Spinal cord (tissue), 10 donors: ENCODE results near the gene DENND6B. TPM values are rescaled to one million over a fixed set of nuclear protein-coding genes. Genes with fewer than 3 reads are reported as not detected.
A peak's percentile ranks its signal among the peaks of the same experiment; 100 is the strongest.
"Not testable (repeated sequence)": the region's sequence is repeated elsewhere in the genome, so short reads cannot be mapped to it uniquely, and the experiment has no call there.

Source experiments
- DNase-seq, 6 donors: peaks; one replicate each; pipeline versions ENCODE4 v3.0.0 to v3.0.0-alpha.2; 2013 to 2015; ENCODE audit warnings: low spot score in 6 of 6, low read depth in 4 of 6
- H3K27ac ChIP-seq: one replicate; pipeline ENCODE4 v1.5.1; 2013; ENCODE audit warnings: low read depth, low read length, control low read depth
- H3K27me3 ChIP-seq: one replicate; pipeline ENCODE4 v1.6.1; 2013; ENCODE audit warnings: low read length; ENCODE audit not compliant: control insufficient read depth, insufficient read depth
- H3K36me3 ChIP-seq: one replicate; pipeline ENCODE4 v1.6.1; 2013; ENCODE audit warnings: low read length; ENCODE audit not compliant: control insufficient read depth, insufficient read depth
- H3K4me1 ChIP-seq: one replicate; pipeline ENCODE4 v1.6.1; 2013; ENCODE audit warnings: low read length; ENCODE audit not compliant: control insufficient read depth, insufficient read depth
- H3K4me3 ChIP-seq: one replicate; pipeline ENCODE4 v1.5.1; 2013; ENCODE audit warnings: low read depth, low read length, control low read depth
- H3K9me3 ChIP-seq: one replicate; pipeline ENCODE4 v1.6.1; 2013; ENCODE audit warnings: low read length; ENCODE audit not compliant: control insufficient read depth, insufficient read depth
- WGBS: methylation state at CpG from one replicate; pipeline ENCODE4 v1.1.5; 2013; ENCODE audit warnings: missing lambda C conversion rate; ENCODE audit not compliant: insufficient coverage; 5-methylcytosine and 5-hydroxymethylcytosine counted together
- polyA plus RNA-seq, 2 donors: library from polyadenylated mRNA; unstranded; fragments of 120-200 nt; gene quantifications; one replicate each; pipeline ENCODE4 v1.2.1, GENCODE V29; 2013; ENCODE audit not compliant: insufficient read length in 2 of 2
- total RNA-seq, 2 donors: library from RNA; depleted of rRNA in 1 of 2; stranded (reverse); fragments of 120-200 nt in 1 of 2; fragments of >200 nt in 1 of 2; gene quantifications; one replicate each; pipeline versions ENCODE4 v1.2.3 to v1.2.4, GENCODE V29; 2013 to 2014
- donor health status: healthy.

The DENND6B gene
- total and polyA plus RNA-seq, 4 donors: 9.1 to 45.7 (median 27.0) TPM

GRCh38 chr22:50274771-50275170 is 52.0 kb downstream of the DENND6B start:
- no peaks in the 10 kb centered on the region for H3K9me3 ChIP-seq
- H3K4me3 ChIP-seq: no peak overlapping the region
- H3K36me3 ChIP-seq: peaks cover 58% of the 10 kb centered on the region
- peaks cover 42% of the 10 kb centered on the region for H3K4me1 ChIP-seq
- H3K27me3 ChIP-seq: no peaks in the 10 kb centered on the region
- no peak overlapping the region for H3K27ac ChIP-seq
- 57% methylated on average over 6 of the region's 7 CpGs for WGBS
- DNase-seq: no peak

DNA sequence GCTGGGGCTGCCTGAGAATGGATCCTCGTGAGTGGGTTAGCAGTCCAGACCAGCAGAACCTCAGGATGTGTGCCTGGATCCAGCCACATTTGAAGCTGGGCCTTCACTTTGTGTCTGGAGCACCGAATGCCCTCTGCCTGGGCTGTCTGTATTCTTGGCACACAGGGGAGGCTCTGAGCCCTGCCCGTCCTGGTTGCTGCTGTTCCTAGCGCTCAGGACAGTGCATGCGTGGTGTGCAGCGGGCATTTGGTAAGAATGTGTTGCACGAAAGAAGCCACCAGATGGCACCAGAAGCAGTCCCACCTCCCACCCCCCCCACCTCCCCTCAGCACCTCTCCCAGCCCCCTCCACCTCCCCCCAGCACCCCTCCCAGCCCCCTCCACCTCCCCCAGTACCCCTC is 52.5 kb downstream of the DENND6B start:
- DNase-seq: peak in 2 of 6 donors; percentile 85 to 88
- Histone ChIP-seq H3K27me3 (no peaks in the 10 kb centered on the region), H3K36me3 (peaks cover 54% of the 10 kb centered on the region), H3K9me3 (no peaks in the 10 kb centered on the region), H3K4me1 (peaks cover 47% of the 10 kb centered on the region), H3K4me3 (no peak overlapping the region), H3K27ac (no peak overlapping the region)
- WGBS: 40% methylated on average over 2 of the region's 7 CpGs

GRCh38 chr22:50273781-50274180 is 53.0 kb downstream of the DENND6B start:
- whole genome bisulfite sequencing: 94% methylated on average over 3 of the region's 10 CpGs
- H3K9me3 ChIP-seq, DNase-seq, H3K27ac ChIP-seq, H3K4me3 ChIP-seq, H3K27me3 ChIP-seq: not testable (repeated sequence)
- peaks cover 52% of the 10 kb centered on the region for H3K4me1 ChIP-seq
- H3K36me3 ChIP-seq: peaks cover 49% of the 10 kb centered on the region

- H3K27ac ChIP-seq, H3K9me3 ChIP-seq, H3K4me3 ChIP-seq, H3K27me3 ChIP-seq: not testable (repeated sequence)
- Histone ChIP-seq H3K36me3 (peaks cover 47% of the 10 kb centered on the region), H3K4me1 (peaks cover 57% of the 10 kb centered on the region)
- no CpG with 5 or more reads among the region's 11 CpGs for WGBS
- peak in 1 of 6 donors; percentile 7 for DNase-seq
Measured at GRCh38 chr22:50273352-50273751, 53.5 kb downstream of the DENND6B start.

GRCh38 chr22:50272044-50272802 is 54.6 kb downstream of the DENND6B start:
- H3K4me1 ChIP-seq: peaks cover 65% of the 10 kb centered on the region
- no peak overlapping the region for H3K4me3 ChIP-seq
- DNase-seq: peak in 1 of 6 donors; percentile 18
- H3K9me3 ChIP-seq: no peaks in the 10 kb centered on the region
- H3K36me3 ChIP-seq: peaks cover 38% of the 10 kb centered on the region
- H3K27me3 ChIP-seq: no peaks in the 10 kb centered on the region
- 35% methylated on average over 20 of the region's 26 CpGs for WGBS
- H3K27ac ChIP-seq: peak overlapping the region; percentile 67

- Histone ChIP-seq H3K4me3 (peak overlapping the region; percentile 26), H3K36me3 (peaks cover 38% of the 10 kb centered on the region), H3K9me3 (no peaks in the 10 kb centered on the region), H3K4me1 (peaks cover 71% of the 10 kb centered on the region), H3K27ac (no peak overlapping the region), H3K27me3 (no peaks in the 10 kb centered on the region)
- peak in 2 of 6 donors; percentile 87 to 90 for DNase-seq
- under 1% methylated on average over 33 of the region's 45 CpGs for WGBS
Measured at GRCh38 chr22:50271519-50271970, 55.3 kb downstream of the DENND6B start.

DNA sequence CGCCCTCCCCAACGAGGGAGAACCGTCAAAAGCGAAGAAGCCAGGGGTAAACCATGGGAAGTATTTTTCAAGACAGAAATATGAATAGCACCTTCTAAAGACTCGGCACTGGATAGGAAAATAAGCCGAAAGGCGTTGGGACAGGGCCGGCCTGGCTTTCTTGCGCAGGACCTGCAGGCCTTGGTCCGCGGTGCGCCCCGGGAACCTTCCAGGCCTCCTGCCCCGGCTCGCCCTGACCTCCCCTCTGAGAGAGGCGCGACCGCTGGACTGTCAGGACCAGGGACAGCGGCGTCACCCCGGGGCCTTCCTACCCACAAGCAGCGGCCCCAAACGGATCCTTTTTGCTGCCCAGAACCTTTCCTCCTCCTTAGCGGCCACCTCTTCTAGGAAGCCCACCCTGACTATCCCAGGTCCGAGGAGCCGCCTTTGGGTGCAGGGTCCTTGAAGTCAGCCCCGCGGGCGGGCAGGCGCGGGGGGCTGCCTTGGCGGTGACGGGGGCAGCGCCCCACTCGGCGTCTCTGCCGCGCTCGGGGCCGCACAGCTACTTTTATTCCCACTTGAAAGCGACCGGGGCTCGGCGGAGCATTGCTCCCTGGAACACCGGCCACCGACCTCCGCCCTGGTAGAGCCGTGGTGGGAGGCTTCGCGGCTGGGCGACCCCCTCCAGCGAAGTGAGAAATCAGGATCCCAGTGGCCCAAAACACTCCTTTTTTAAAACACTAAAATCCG is 56.0 kb downstream of the DENND6B start:
- H3K4me3 ChIP-seq: peak overlapping the region; percentile 49
- no peaks in the 10 kb centered on the region for H3K9me3 ChIP-seq
- peaks cover 38% of the 10 kb centered on the region for H3K36me3 ChIP-seq
- H3K27ac ChIP-seq: peak overlapping the region; percentile 53
- peaks cover 74% of the 10 kb centered on the region for H3K4me1 ChIP-seq
- DNase-seq: peak in 2 of 6 donors; percentile 8 to 69
- H3K27me3 ChIP-seq: no peaks in the 10 kb centered on the region
- WGBS: 1% methylated on average over 51 of the region's 53 CpGs

DNA sequence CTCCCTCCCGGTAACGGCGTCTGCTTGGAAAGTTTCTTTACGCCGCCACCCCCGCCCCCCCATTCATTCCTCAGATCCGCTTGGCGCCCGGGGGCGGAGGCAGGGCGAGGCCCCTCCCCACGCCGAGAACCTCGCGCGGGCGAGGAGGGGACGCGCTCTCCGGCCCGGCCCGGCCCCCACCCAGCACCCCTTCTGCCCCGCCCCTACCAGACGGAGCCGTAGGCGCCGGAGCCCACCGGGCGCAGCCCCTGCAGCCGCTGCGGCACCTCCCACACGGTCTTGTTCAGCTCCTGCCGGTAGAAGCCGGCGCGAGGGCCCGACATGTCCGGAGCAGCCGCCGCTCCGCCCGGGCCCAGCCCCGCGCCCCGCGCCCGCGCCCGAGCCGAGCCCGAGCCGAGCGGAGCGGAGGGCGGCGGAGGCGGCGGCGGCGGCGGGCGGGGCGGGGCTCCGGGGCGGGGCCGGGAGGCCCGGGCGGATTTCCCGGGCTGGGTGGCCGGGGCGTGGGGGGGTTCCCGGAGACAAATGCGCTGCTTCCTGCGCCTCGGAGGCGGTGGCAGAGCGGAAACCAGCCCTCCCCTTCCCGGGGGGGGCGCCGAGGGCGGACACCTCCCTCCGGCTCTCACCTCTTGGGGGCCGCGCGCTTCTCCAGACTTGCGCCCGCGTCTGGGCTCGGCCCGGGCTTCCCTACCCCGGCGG is 56.7 kb downstream of the DENND6B start, which contains the start of gene MAPK11:
TSS of gene MAPK11 (minus strand) at position 411 of the 696 bp plus-strand sequence. CDS start at position 323, 88 bp downstream.
- Histone ChIP-seq H3K36me3 (peaks cover 38% of the 10 kb centered on the region), H3K4me1 (peaks cover 71% of the 10 kb centered on the region), H3K27me3 (no peaks in the 10 kb centered on the region), H3K27ac (peak within 1 kb of the TSS; percentile 67), H3K9me3 (no peaks in the 10 kb centered on the region), H3K4me3 (peak within 1 kb of the TSS; percentile 49)
- peak in 2 of 6 donors; percentile 77 for DNase-seq
- under 1% methylated on average over 88 of the region's 92 CpGs for WGBS

DNA sequence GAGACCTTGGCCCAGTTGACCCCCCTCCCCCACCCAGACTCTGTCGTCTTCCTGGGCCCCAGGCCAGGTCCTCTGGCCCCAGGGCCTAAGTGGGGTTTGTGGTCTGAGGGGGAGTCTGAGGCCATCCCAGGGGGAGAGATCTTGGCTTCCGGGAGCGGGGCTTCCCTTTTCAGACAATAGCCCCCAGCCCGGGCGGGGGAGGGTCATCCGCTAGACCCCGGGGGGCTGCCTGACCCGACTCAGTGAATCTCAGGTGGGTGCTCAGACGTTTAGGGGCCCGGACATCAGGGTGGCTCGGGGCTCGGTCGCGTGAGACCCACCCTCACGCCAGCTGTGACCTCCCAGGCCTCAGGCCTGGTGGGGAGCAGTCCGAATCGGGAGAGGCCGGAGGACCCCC is 57.2 kb downstream of the DENND6B start:
- no peaks in the 10 kb centered on the region for H3K27me3 ChIP-seq
- peaks cover 39% of the 10 kb centered on the region for H3K36me3 ChIP-seq
- peak overlapping the region; percentile 31 for H3K4me3 ChIP-seq
- H3K9me3 ChIP-seq: no peaks in the 10 kb centered on the region
- peak overlapping the region; percentile 67 for H3K27ac ChIP-seq
- H3K4me1 ChIP-seq: peaks cover 67% of the 10 kb centered on the region
- peak in 2 of 6 donors; percentile 10 to 41 for DNase-seq
- 6% methylated on average over 17 of the region's 18 CpGs for WGBS
